Ishikawa (cell line): ENCODE results near the gene BCKDHA.
A peak's percentile ranks its signal among the peaks of the same experiment; 100 is the strongest.

Experiments used
- CEBPB ChIP-seq: IDR thresholded peaks from 2 replicates; pipeline ENCODE4 v1.6.1; 2012
- CREB1 ChIP-seq: IDR thresholded peaks from 2 replicates; pipeline ENCODE4 v1.6.1; 2012; ENCODE audit warnings: low read depth
- EP300 ChIP-seq: IDR thresholded peaks from 2 replicates; pipeline ENCODE4 v1.6.1; 2012; ENCODE audit warnings: borderline replicate concordance
- FOXM1 ChIP-seq: IDR thresholded peaks from 2 replicates; pipeline ENCODE4 v1.6.1; 2012; ENCODE audit warnings: low read depth, borderline replicate concordance
- MAX ChIP-seq: IDR thresholded peaks from 2 replicates; pipeline ENCODE4 v1.6.1; 2012
- NFIC ChIP-seq: IDR thresholded peaks from 2 replicates; pipeline ENCODE4 v1.6.1; 2012
- RAD21 ChIP-seq: IDR thresholded peaks from 2 replicates; pipeline ENCODE4 v1.6.1; 2012; ENCODE audit warnings: low read depth
- TAF1 ChIP-seq: IDR thresholded peaks from 2 replicates; pipeline ENCODE4 v1.6.1; 2012; ENCODE audit warnings: low read depth, mild to moderate bottlenecking
- TCF12 ChIP-seq: IDR thresholded peaks from 2 replicates; pipeline ENCODE4 v1.6.1; 2012; ENCODE audit warnings: low read depth
- TF ChIP-seq, protein P1 (sequence below): IDR thresholded peaks from 2 replicates; pipeline ENCODE4 v1.6.1; 2012; ENCODE audit warnings: low read depth, mild to moderate bottlenecking

DNA sequence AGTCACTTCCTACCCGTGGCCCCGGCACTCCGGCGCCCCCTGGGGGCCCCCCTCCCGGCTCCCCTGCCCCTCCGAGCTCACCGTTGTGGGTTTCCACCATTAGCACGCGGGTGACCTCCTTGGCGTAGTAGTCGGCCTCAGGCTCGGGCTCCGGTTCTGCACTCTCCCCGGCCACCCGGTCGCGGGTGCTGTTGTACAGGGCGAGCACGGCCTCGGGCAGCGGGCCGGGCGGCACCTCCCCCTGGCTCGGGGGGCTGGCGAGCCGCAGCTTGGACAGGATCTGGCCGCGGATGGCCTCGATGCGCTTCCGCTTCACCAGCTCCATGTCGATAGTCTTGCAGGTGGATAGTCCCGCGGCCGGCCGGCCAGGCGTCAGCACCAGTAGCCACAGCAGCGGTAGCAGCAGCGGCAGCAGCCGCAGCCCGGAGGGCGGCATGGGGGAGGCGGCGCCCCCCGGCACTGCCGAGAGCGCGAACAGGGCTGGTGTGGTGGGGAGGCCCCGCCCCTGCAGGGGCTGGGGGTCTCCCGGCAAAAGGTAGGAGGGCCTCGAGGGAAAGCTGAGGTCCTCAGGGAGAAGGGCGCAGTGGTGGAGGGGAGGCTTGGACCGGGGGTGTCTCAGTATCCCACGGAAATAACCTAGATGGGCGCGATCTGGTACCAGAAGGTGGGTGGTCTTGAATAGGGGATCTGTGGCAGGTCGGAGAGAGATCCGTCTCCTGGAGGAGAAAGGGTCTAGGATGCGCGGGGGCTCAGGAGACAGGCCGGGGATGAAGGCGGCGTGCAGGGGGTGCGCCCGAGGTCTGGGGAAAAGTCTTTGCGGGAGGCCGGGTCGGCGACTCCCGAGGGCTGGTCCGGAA lies 44.8 kb upstream of the BCKDHA start:
- TF ChIP-seq MAX = peak; percentile 22; the same call in 1 of the 2 replicates
- no peak for TF ChIP-seq NFIC
- TF ChIP-seq TAF1 = no peak
- TF ChIP-seq, protein P1, sequence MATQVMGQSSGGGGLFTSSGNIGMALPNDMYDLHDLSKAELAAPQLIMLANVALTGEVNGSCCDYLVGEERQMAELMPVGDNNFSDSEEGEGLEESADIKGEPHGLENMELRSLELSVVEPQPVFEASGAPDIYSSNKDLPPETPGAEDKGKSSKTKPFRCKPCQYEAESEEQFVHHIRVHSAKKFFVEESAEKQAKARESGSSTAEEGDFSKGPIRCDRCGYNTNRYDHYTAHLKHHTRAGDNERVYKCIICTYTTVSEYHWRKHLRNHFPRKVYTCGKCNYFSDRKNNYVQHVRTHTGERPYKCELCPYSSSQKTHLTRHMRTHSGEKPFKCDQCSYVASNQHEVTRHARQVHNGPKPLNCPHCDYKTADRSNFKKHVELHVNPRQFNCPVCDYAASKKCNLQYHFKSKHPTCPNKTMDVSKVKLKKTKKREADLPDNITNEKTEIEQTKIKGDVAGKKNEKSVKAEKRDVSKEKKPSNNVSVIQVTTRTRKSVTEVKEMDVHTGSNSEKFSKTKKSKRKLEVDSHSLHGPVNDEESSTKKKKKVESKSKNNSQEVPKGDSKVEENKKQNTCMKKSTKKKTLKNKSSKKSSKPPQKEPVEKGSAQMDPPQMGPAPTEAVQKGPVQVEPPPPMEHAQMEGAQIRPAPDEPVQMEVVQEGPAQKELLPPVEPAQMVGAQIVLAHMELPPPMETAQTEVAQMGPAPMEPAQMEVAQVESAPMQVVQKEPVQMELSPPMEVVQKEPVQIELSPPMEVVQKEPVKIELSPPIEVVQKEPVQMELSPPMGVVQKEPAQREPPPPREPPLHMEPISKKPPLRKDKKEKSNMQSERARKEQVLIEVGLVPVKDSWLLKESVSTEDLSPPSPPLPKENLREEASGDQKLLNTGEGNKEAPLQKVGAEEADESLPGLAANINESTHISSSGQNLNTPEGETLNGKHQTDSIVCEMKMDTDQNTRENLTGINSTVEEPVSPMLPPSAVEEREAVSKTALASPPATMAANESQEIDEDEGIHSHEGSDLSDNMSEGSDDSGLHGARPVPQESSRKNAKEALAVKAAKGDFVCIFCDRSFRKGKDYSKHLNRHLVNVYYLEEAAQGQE = no peak
- TF ChIP-seq TCF12 = no peak
- TF ChIP-seq FOXM1 = no peak
- no peak for TF ChIP-seq CEBPB
- no peak for TF ChIP-seq EP300
- TF ChIP-seq RAD21 = no peak
- TF ChIP-seq CREB1 = no peak
